ENCODE measurements around the gene COPA. TPM values are rescaled to one million over a fixed set of nuclear protein-coding genes. Genes with fewer than 3 reads are reported as not detected.

COPA gene
- total RNA-seq, 1 experiment from 2014 or later, result 155 TPM

DNA sequence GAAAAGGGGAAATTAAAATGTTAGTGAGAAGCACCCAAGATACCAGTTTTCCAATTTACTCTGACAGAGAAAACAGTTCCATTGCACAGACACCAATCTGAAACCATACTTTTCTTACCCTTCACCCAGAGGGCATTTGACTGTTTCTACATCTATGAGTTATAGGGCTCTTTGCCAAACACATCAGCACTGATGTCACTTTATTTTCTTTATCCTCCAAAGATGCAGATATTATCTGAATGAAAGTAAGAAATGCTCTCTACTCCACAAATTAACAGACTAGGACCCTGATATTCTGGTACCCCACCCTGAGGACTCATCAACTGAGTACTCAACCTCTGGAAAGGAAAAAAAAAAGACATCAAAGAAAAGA is 33.9 kb downstream of the COPA start:
- Mint-ChIP-seq H3K4me3 (ENCODE audit: unreplicated experiment) (no peak overlapping the region), H3K27ac (ENCODE audit: unreplicated experiment) (no peak overlapping the region), H3K9me3 (ENCODE audit: unreplicated experiment) (no peaks in the 10 kb centered on the region), H3K4me1 (ENCODE audit: low read depth, unreplicated experiment) (no peaks in the 10 kb centered on the region), H3K36me3 (ENCODE audit: insufficient read depth, unreplicated experiment) (peaks cover 81% of the 10 kb centered on the region), H3K27me3 (ENCODE audit: insufficient read depth, unreplicated experiment) (no peaks in the 10 kb centered on the region)
- BruUV-seq (replicated peaks), result no TSS peak
- Histone ChIP-seq H3K27me3 (replicated peaks; ENCODE audit: control insufficient read depth, insufficient read depth, low read length) (no peaks in the 10 kb centered on the region), H3K9me3 (no peaks in the 10 kb centered on the region), H3K4me3 (ENCODE audit: low read depth, low read length) (no peak overlapping the region), H3K4me1 (no peaks in the 10 kb centered on the region), H3K36me3 (ENCODE audit: control insufficient read depth, insufficient read depth, low read length) (peaks cover 5% of the 10 kb centered on the region)
- no peak for DNase-seq
- TF ChIP-seq, protein P1, sequence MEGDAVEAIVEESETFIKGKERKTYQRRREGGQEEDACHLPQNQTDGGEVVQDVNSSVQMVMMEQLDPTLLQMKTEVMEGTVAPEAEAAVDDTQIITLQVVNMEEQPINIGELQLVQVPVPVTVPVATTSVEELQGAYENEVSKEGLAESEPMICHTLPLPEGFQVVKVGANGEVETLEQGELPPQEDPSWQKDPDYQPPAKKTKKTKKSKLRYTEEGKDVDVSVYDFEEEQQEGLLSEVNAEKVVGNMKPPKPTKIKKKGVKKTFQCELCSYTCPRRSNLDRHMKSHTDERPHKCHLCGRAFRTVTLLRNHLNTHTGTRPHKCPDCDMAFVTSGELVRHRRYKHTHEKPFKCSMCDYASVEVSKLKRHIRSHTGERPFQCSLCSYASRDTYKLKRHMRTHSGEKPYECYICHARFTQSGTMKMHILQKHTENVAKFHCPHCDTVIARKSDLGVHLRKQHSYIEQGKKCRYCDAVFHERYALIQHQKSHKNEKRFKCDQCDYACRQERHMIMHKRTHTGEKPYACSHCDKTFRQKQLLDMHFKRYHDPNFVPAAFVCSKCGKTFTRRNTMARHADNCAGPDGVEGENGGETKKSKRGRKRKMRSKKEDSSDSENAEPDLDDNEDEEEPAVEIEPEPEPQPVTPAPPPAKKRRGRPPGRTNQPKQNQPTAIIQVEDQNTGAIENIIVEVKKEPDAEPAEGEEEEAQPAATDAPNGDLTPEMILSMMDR (IDR thresholded peaks at IDR 0.05; ENCODE audit: insufficient read depth in 1 of 2, low read depth in 1 of 2, low read length in 1 of 2, severe bottlenecking in 1 of 2, unreplicated experiment in 1 of 2), result no peak
- CTCF ChIA-PET, result interaction anchor here (1.0 kb wide), 1 partner anchor 17 kb away, joined by 3 read pairs; no protein-coding TSS in a partner anchor
- POLR2A ChIA-PET, result no interaction called here
- intact Hi-C loops (cut with micrococcal nuclease; ENCODE audit: unreplicated experiment), result no loop called here

DNA sequence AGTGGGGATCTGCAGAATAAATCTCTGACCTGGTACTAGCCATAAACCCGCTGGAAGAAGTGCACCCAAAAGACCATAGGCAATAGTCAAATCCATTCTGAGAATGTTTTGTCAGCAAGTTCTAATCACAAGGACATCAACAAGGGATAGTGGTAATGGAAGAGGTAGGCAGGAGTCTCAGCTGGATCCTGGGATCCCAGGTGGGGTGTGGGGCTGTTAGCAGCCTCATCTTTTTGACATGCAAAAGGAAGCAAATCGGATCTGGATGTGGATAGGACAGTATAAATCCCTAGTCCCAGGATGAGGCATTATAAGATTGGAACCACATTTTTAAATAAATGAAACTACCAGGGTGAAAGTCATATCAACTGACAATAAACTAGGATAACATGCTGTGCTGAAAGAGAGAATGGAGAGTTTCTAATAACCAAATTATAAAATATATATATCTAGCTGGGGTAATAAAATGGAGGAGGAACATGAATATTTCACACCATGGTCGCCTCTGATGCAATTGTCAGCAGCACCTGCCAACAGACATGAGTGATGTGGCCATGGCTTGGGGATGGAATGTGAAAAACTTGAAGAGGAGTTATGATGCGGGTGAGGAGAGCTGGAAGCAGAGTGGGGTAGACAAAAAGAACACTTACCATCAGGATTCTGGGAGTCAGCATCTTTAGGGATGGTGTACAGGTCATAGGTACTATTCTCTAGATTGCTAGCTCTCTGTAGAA is 34.4 kb downstream of the COPA start:
- Histone ChIP-seq H3K4me1 (no peaks in the 10 kb centered on the region), H3K27me3 (replicated peaks; ENCODE audit: control insufficient read depth, insufficient read depth, low read length) (no peaks in the 10 kb centered on the region), H3K4me3 (ENCODE audit: low read depth, low read length) (no peak overlapping the region), H3K9me3 (no peaks in the 10 kb centered on the region), H3K36me3 (ENCODE audit: control insufficient read depth, insufficient read depth, low read length) (peaks cover 5% of the 10 kb centered on the region)
- Mint-ChIP-seq H3K4me3 (ENCODE audit: unreplicated experiment) (no peak overlapping the region), H3K9me3 (ENCODE audit: unreplicated experiment) (no peaks in the 10 kb centered on the region), H3K27me3 (ENCODE audit: insufficient read depth, unreplicated experiment) (no peaks in the 10 kb centered on the region), H3K27ac (ENCODE audit: unreplicated experiment) (no peak overlapping the region), H3K4me1 (ENCODE audit: low read depth, unreplicated experiment) (no peaks in the 10 kb centered on the region), H3K36me3 (ENCODE audit: insufficient read depth, unreplicated experiment) (peaks cover 79% of the 10 kb centered on the region)
- ChIA-PET POLR2A (no interaction called here), CTCF (interaction anchor here (0.8 to 1.0 kb wide), 2 partner anchors 16 to 115 kb away, joined by 3 read pairs; no protein-coding TSS in a partner anchor)
- BruUV-seq (replicated peaks), result no TSS peak
- intact Hi-C loops (cut with micrococcal nuclease; ENCODE audit: unreplicated experiment), result no loop called here
- TF ChIP-seq, protein P1 (IDR thresholded peaks at IDR 0.05; ENCODE audit: insufficient read depth in 1 of 2, low read depth in 1 of 2, low read length in 1 of 2, severe bottlenecking in 1 of 2, unreplicated experiment in 1 of 2), result no peak
- DNase-seq, result no peak

DNA sequence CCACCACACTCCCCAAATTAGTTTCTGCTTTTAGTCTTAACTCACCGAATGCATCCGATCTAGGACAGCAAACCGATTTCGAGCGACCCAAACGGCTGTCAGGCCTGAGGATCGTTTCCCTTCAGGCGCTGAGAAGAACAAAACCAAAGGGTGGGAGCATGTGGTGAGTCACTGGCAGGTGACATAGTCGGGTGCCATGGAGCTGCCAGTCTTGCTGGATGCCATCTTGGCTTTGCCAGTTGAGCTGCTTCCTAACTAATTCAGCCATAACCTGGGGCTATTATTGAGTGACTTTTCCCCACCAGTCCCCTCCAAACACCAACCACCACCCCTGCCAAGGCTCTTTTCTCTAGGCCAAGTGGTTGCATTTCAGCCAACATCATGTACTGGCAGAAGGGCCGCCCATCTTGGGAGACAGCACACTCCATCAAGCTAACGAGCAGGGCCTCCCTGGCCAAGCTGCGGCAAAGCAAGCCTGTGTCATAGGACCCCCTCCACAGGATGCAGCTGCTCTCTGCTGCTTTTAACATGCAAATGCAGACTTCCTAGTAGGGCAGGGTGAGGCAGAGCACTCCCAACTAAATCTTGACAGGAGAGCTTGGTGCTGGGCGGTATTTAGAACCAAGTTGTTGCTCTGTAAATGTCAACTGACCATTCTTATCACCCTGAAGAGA is 35.8 kb downstream of the COPA start:
- Histone ChIP-seq H3K4me1 (no peaks in the 10 kb centered on the region), H3K9me3 (no peaks in the 10 kb centered on the region), H3K27me3 (replicated peaks; ENCODE audit: control insufficient read depth, insufficient read depth, low read length) (no peaks in the 10 kb centered on the region), H3K36me3 (ENCODE audit: control insufficient read depth, insufficient read depth, low read length) (peaks cover 2% of the 10 kb centered on the region), H3K4me3 (ENCODE audit: low read depth, low read length) (no peak overlapping the region)
- intact Hi-C loops (cut with micrococcal nuclease; ENCODE audit: unreplicated experiment), result no loop called here
- no peaks in the 10 kb centered on the region for H3K4me1 Mint-ChIP-seq (ENCODE audit: low read depth, unreplicated experiment)
- no peaks in the 10 kb centered on the region for H3K27me3 Mint-ChIP-seq (ENCODE audit: insufficient read depth, unreplicated experiment)
- no TSS peak for BruUV-seq (replicated peaks)
- H3K36me3 Mint-ChIP-seq (ENCODE audit: insufficient read depth, unreplicated experiment), result peaks cover 77% of the 10 kb centered on the region
- no peaks in the 10 kb centered on the region for H3K9me3 Mint-ChIP-seq (ENCODE audit: unreplicated experiment)
- no peak overlapping the region for H3K27ac Mint-ChIP-seq (ENCODE audit: unreplicated experiment)
- H3K4me3 Mint-ChIP-seq (ENCODE audit: unreplicated experiment), result no peak overlapping the region
- TF ChIP-seq, protein P1 (IDR thresholded peaks at IDR 0.05; ENCODE audit: insufficient read depth in 1 of 2, low read depth in 1 of 2, low read length in 1 of 2, severe bottlenecking in 1 of 2, unreplicated experiment in 1 of 2), result no peak
- no peak for DNase-seq
- ChIA-PET CTCF (interaction anchor here (0.8 kb wide), 1 partner anchor 114 kb away, joined by 3 read pairs; no protein-coding TSS in a partner anchor), POLR2A (no interaction called here)

Measured in Caco-2 (cell line).